AG04450 (cell line): ENCODE results near the gene TGFBR3. TPM values are rescaled to one million over a fixed set of nuclear protein-coding genes. Genes with fewer than 3 reads are reported as not detected.

Source experiments
- CTCF ChIA-PET: fragments of 300-600, 350-600 bp; formaldehyde crosslinking; extraction: SDS; loops from one replicate; lab custom pipeline; 2022; ENCODE audit warnings: antibody characterized with exemption, inconsistent platforms; lab: Charles Lee
- POLR2A ChIA-PET: fragments of 350-600 bp; formaldehyde crosslinking; extraction: SDS; loops from one replicate; lab custom pipeline; 2021; ENCODE audit warnings: antibody characterized with exemption, inconsistent platforms; lab: Yijun Ruan, JAX
- DNase-seq: peaks from one replicate; pipeline ENCODE4 v3.0.0-alpha.2; 2011; ENCODE audit warnings: low read depth, low spot score
- H3K27ac ChIP-seq: one replicate; pipeline ENCODE4 v1.5.1; 2012; ENCODE audit warnings: low read depth, low read length, control low read depth
- H3K27me3 ChIP-seq: one replicate; pipeline ENCODE4 v1.6.0; 2012; ENCODE audit warnings: low read length; ENCODE audit not compliant: control insufficient read depth, insufficient read depth
- H3K4me3 ChIP-seq: 2 replicates; pipeline ENCODE4 v1.5.1; 2011; ENCODE audit warnings: mild to moderate bottlenecking, low read depth, low read length, control low read depth
- H3K9me3 ChIP-seq: 2 replicates; pipeline ENCODE4 v1.5.1; 2012; ENCODE audit warnings: low read length; ENCODE audit not compliant: control insufficient read depth, insufficient read depth
- polyA plus RNA-seq: library from polyadenylated mRNA; depleted of rRNA; stranded (reverse); fragments of >200 nt; gene quantifications from 2 replicates; pipeline ENCODE4 v1.2.3, GENCODE V29; 2011
- TF ChIP-seq, protein P1 (sequence below): IDR thresholded peaks from 2 replicates; pipeline ENCODE4 v1.5.1; 2011; ENCODE audit warnings: low read depth, low read length, control low read depth, inconsistent platforms

The TGFBR3 gene
- polyA plus RNA-seq, 1 experiment = 36.5 TPM

DNA sequence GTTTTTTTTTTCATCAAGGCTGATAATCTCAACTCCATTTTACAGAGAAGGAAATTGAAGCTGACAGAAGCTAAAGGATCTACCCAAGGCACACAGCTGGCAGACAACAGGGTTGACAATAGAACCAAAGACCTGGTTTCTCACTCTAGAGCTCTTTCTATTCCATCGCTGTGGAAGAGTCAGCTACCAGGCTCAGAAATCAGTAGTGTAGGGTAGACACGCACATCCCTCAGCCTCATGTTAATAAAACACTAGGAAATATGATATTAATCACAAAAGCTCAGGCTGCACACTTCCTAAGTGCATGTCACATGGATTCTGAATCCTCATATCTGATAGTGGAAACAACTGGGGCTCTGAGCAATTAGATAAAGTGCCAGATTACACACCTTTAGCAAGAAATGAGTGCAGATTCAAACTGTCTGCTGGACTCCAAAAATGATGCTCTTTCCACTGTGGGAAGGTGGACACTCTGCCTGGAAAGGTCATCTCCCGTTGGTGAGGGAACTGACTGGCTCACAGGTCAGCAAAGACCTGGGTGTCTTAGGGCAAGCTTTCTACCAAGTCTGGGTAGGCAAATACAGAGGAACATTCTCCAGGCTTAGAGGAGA lies 139.1 kb downstream of the TGFBR3 start:
- ChIA-PET CTCF (no interaction called here), POLR2A (interaction anchor here (0.7 kb wide), 1 partner anchor 218 kb away, joined by 3 read pairs; no protein-coding TSS in a partner anchor)
- Histone ChIP-seq H3K27ac (no peak overlapping the region), H3K27me3 (no peaks in the 10 kb centered on the region), H3K4me3 (no peak overlapping the region), H3K9me3 (peaks cover 10% of the 10 kb centered on the region; the same call in 1 of the 2 replicates)
- no peak for DNase-seq
- TF ChIP-seq, protein P1, sequence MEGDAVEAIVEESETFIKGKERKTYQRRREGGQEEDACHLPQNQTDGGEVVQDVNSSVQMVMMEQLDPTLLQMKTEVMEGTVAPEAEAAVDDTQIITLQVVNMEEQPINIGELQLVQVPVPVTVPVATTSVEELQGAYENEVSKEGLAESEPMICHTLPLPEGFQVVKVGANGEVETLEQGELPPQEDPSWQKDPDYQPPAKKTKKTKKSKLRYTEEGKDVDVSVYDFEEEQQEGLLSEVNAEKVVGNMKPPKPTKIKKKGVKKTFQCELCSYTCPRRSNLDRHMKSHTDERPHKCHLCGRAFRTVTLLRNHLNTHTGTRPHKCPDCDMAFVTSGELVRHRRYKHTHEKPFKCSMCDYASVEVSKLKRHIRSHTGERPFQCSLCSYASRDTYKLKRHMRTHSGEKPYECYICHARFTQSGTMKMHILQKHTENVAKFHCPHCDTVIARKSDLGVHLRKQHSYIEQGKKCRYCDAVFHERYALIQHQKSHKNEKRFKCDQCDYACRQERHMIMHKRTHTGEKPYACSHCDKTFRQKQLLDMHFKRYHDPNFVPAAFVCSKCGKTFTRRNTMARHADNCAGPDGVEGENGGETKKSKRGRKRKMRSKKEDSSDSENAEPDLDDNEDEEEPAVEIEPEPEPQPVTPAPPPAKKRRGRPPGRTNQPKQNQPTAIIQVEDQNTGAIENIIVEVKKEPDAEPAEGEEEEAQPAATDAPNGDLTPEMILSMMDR = no peak

DNA sequence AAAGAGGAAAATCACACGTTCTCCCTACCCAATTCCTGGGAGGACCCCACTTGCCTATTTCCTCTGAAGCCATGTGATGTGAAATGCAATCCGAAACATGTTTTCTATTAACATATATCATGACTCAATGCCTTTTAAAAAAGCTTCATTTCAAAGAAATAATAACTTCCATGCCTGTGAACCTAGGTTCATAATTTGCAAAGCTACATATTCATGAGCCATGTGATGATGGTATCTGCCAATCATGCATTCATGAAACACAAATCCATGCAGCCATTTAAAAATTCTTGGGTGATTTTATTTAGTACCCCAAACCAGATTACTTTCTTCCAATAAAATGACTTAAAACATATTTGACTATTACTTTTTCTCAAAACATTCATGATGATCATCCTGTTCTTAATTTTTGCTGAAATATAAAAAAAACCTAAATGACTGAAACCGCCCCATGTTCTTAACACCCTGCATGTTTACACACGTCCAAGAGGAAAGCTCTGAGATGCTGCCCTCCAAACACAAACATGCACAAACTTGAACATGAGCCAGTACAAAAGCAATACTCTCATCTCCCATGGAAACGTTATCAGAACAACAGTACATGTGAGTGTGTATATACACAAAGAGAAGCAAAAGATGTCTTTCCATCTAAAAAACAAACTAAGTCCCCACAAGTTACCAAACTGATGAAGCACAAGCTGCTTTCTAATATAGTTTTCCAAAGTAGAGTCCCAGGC lies 140.1 kb downstream of the TGFBR3 start:
- ChIA-PET CTCF (interaction anchor here (1.0 kb wide), 1 partner anchor 8 kb away, joined by 3 read pairs; no protein-coding TSS in a partner anchor), POLR2A (interaction anchor here (0.8 kb wide), 1 partner anchor 85 kb away, joined by 3 read pairs; no protein-coding TSS in a partner anchor)
- TF ChIP-seq, protein P1 = no peak
- Histone ChIP-seq H3K27ac (no peak overlapping the region), H3K4me3 (no peak overlapping the region), H3K9me3 (peaks cover 10% of the 10 kb centered on the region; the same call in 1 of the 2 replicates), H3K27me3 (no peaks in the 10 kb centered on the region)
- no peak for DNase-seq

DNA sequence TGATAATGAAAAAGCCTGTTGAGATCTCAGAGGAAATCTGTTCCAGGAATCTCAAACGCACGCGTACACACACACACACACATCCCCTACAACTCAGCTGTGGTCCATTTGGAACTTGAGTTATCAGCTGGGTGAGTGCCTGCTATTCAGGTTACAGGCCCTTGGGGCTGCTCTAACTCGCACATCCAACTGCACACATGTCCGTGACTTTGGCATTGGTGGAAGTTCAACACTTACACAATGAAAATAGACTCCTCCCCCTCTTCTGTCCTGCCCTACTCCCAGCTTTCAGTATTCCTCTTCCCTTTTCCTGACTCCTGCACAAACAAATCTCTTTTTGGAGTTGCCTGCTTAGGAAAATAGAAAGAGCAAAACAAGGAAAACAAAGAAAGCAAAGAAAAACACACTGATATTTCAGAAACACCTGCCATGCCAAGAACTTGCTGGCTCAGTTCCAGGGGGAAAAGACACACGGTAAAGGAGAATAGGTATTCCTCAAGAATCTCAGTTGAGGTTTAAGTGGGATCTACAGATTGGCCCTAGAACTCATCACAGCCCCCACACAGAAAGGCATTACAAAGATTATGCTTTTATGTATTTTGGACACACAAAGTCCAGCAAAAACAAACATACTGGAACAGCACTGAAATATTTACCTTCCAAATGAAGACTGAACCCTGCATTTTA lies 140.9 kb downstream of the TGFBR3 start:
- H3K27ac ChIP-seq = no peak overlapping the region
- TF ChIP-seq, protein P1 = no peak
- CTCF ChIA-PET = interaction anchor here (1.0 kb wide), 2 partner anchors 8 to 233 kb away, joined by 3 read pairs; no protein-coding TSS in a partner anchor
- no peak for DNase-seq
- H3K27me3 ChIP-seq = no peaks in the 10 kb centered on the region
- H3K4me3 ChIP-seq = no peak overlapping the region
- POLR2A ChIA-PET = interaction anchor here (0.8 kb wide), 1 partner anchor 85 kb away, joined by 3 read pairs; no protein-coding TSS in a partner anchor
- H3K9me3 ChIP-seq = peaks cover 10% of the 10 kb centered on the region; the same call in 1 of the 2 replicates

DNA sequence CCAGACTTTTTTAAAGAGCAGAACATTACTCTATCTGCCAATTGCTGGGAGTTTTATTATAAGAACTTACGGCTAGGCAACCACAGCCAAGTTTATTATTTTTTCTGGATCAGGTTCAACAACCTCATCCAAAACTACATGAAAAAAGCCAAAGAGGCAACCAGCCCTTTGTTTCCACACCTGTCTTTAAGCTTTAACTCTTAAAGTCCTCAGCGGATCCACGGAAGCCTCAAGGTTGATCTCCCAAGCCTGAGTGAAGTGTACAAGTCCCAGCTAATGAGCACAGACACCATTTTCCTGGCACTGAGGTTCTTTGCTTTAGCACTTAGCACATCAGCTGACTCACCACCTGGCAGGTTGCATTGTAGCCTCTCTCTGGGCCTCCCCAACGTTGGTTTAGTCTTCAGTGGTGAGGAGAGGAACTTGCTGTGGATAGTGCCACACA lies 143.1 kb downstream of the TGFBR3 start:
- TF ChIP-seq, protein P1 = no peak
- no peak overlapping the region for H3K27ac ChIP-seq
- no peaks in the 10 kb centered on the region for H3K27me3 ChIP-seq
- H3K4me3 ChIP-seq = no peak overlapping the region
- ChIA-PET POLR2A (no interaction called here), CTCF (interaction anchor here (1.1 kb wide), 1 partner anchor 231 kb away, joined by 5 read pairs; no protein-coding TSS in a partner anchor)
- peaks cover 10% of the 10 kb centered on the region; the same call in 1 of the 2 replicates for H3K9me3 ChIP-seq
- no peak for DNase-seq
